Activated T-helper 17 cell treated with anti-CD3 and anti-CD28 coated beads, Interleukin-2, amount 50 U/mL, for 72 hours (primary cell): ENCODE data around the gene GALNT13. TPM values are rescaled to one million over a fixed set of nuclear protein-coding genes. Genes with fewer than 3 reads are reported as not detected.

Experiments
- ATAC-seq: fragments of 150-1000 bp; cut with Tn5 transposase; replicated peaks from 2 replicates; pipeline ENCODE4 v1.10.0; 2021; ENCODE audit warnings: mild to moderate bottlenecking, moderate library complexity
- H3K27ac Mint-ChIP-seq: one replicate; pipeline ENCODE4 v1.8.0; 2022; ENCODE audit warnings: mixed read lengths
- H3K27me3 Mint-ChIP-seq: one replicate; pipeline ENCODE4 v1.8.0; 2022; ENCODE audit warnings: mixed read lengths
- H3K36me3 Mint-ChIP-seq: one replicate; pipeline ENCODE4 v1.8.0; 2022; ENCODE audit warnings: low read depth, mild to moderate bottlenecking, mixed read lengths
- H3K4me1 Mint-ChIP-seq: one replicate; pipeline ENCODE4 v1.8.0; 2022; ENCODE audit warnings: mixed read lengths
- H3K4me3 Mint-ChIP-seq: one replicate; pipeline ENCODE4 v1.8.0; 2022; ENCODE audit warnings: mild to moderate bottlenecking, mixed read lengths
- H3K9me3 Mint-ChIP-seq: one replicate; pipeline ENCODE4 v1.8.0; 2022; ENCODE audit warnings: mixed read lengths
- total RNA-seq, 2 donors: library from RNA; stranded (reverse); gene quantifications; one replicate each; pipeline ENCODE4 v1.2.3, GENCODE V29; 2022

The GALNT13 gene
- total RNA-seq, 2 donors from 2014 or later, result not detected

GRCh38 chr2:154240921-154241379, 369.2 kb downstream of the GALNT13 start:
- no peaks in the 10 kb centered on the region for H3K4me1 Mint-ChIP-seq
- no peak for ATAC-seq
- no peaks in the 10 kb centered on the region for H3K27me3 Mint-ChIP-seq
- no peaks in the 10 kb centered on the region for H3K36me3 Mint-ChIP-seq
- no peak overlapping the region for H3K4me3 Mint-ChIP-seq
- H3K27ac Mint-ChIP-seq, result no peak overlapping the region
- H3K9me3 Mint-ChIP-seq, result peaks cover 5% of the 10 kb centered on the region

GRCh38 chr2:154242687-154243086, 371.0 kb downstream of the GALNT13 start:
- no peak for ATAC-seq
- Mint-ChIP-seq H3K9me3 (peaks cover 5% of the 10 kb centered on the region), H3K4me1 (no peaks in the 10 kb centered on the region), H3K36me3 (no peaks in the 10 kb centered on the region), H3K27ac (no peak overlapping the region), H3K4me3 (no peak overlapping the region), H3K27me3 (no peaks in the 10 kb centered on the region)

GRCh38 chr2:154243685-154244084, 372.0 kb downstream of the GALNT13 start:
- Mint-ChIP-seq H3K36me3 (no peaks in the 10 kb centered on the region), H3K4me3 (no peak overlapping the region), H3K27me3 (no peaks in the 10 kb centered on the region), H3K9me3 (peaks cover 5% of the 10 kb centered on the region), H3K4me1 (no peaks in the 10 kb centered on the region), H3K27ac (no peak overlapping the region)
- no peak for ATAC-seq

GRCh38 chr2:154244932-154245331, 373.2 kb downstream of the GALNT13 start:
- H3K36me3 Mint-ChIP-seq, result no peaks in the 10 kb centered on the region
- no peak overlapping the region for H3K4me3 Mint-ChIP-seq
- H3K9me3 Mint-ChIP-seq, result peaks cover 5% of the 10 kb centered on the region
- H3K27ac Mint-ChIP-seq, result no peak overlapping the region
- H3K27me3 Mint-ChIP-seq, result no peaks in the 10 kb centered on the region
- ATAC-seq, result no peak
- H3K4me1 Mint-ChIP-seq, result no peaks in the 10 kb centered on the region

- Mint-ChIP-seq H3K27me3 (no peaks in the 10 kb centered on the region), H3K27ac (no peak overlapping the region), H3K4me3 (no peak overlapping the region), H3K36me3 (no peaks in the 10 kb centered on the region), H3K4me1 (no peaks in the 10 kb centered on the region), H3K9me3 (no peaks in the 10 kb centered on the region)
- ATAC-seq, result no peak
Measured at GRCh38 chr2:154247503-154247902, 375.8 kb downstream of the GALNT13 start.

GRCh38 chr2:154256136-154256535, 384.4 kb downstream of the GALNT13 start:
- H3K27ac Mint-ChIP-seq, result no peak overlapping the region
- H3K27me3 Mint-ChIP-seq, result no peaks in the 10 kb centered on the region
- no peaks in the 10 kb centered on the region for H3K4me1 Mint-ChIP-seq
- H3K36me3 Mint-ChIP-seq, result no peaks in the 10 kb centered on the region
- no peak for ATAC-seq
- H3K9me3 Mint-ChIP-seq, result peaks cover 13% of the 10 kb centered on the region
- no peak overlapping the region for H3K4me3 Mint-ChIP-seq

GRCh38 chr2:154259030-154259429, 387.3 kb downstream of the GALNT13 start:
- Mint-ChIP-seq H3K36me3 (no peaks in the 10 kb centered on the region), H3K4me1 (no peaks in the 10 kb centered on the region), H3K27ac (no peak overlapping the region), H3K4me3 (no peak overlapping the region), H3K9me3 (peaks cover 13% of the 10 kb centered on the region), H3K27me3 (no peaks in the 10 kb centered on the region)
- no peak for ATAC-seq

GRCh38 chr2:154261473-154262027, 389.8 kb downstream of the GALNT13 start:
- Mint-ChIP-seq H3K36me3 (no peaks in the 10 kb centered on the region), H3K27me3 (no peaks in the 10 kb centered on the region), H3K27ac (no peak overlapping the region), H3K4me3 (no peak overlapping the region), H3K9me3 (peaks cover 3% of the 10 kb centered on the region), H3K4me1 (no peaks in the 10 kb centered on the region)
- no peak for ATAC-seq

GRCh38 chr2:154263206-154263605, 391.5 kb downstream of the GALNT13 start:
- no peaks in the 10 kb centered on the region for H3K4me1 Mint-ChIP-seq
- H3K9me3 Mint-ChIP-seq, result peaks cover 3% of the 10 kb centered on the region
- H3K36me3 Mint-ChIP-seq, result no peaks in the 10 kb centered on the region
- H3K27me3 Mint-ChIP-seq, result no peaks in the 10 kb centered on the region
- no peak for ATAC-seq
- no peak overlapping the region for H3K27ac Mint-ChIP-seq
- H3K4me3 Mint-ChIP-seq, result no peak overlapping the region

GRCh38 chr2:154264024-154264423, 392.3 kb downstream of the GALNT13 start:
- no peak overlapping the region for H3K4me3 Mint-ChIP-seq
- no peak overlapping the region for H3K27ac Mint-ChIP-seq
- no peaks in the 10 kb centered on the region for H3K4me1 Mint-ChIP-seq
- H3K27me3 Mint-ChIP-seq, result no peaks in the 10 kb centered on the region
- no peak for ATAC-seq
- H3K36me3 Mint-ChIP-seq, result no peaks in the 10 kb centered on the region
- H3K9me3 Mint-ChIP-seq, result peaks cover 3% of the 10 kb centered on the region

- no peak overlapping the region for H3K27ac Mint-ChIP-seq
- no peaks in the 10 kb centered on the region for H3K27me3 Mint-ChIP-seq
- no peak overlapping the region for H3K4me3 Mint-ChIP-seq
- H3K4me1 Mint-ChIP-seq, result no peaks in the 10 kb centered on the region
- no peak for ATAC-seq
- H3K9me3 Mint-ChIP-seq, result peaks cover 1% of the 10 kb centered on the region
- no peaks in the 10 kb centered on the region for H3K36me3 Mint-ChIP-seq
Measured at GRCh38 chr2:154267983-154268382, 396.3 kb downstream of the GALNT13 start.

GRCh38 chr2:154280543-154280942, 408.8 kb downstream of the GALNT13 start:
- ATAC-seq, result no peak
- H3K4me3 Mint-ChIP-seq, result no peak overlapping the region
- peaks cover 6% of the 10 kb centered on the region for H3K9me3 Mint-ChIP-seq
- no peak overlapping the region for H3K27ac Mint-ChIP-seq
- no peaks in the 10 kb centered on the region for H3K4me1 Mint-ChIP-seq
- H3K27me3 Mint-ChIP-seq, result no peaks in the 10 kb centered on the region
- no peaks in the 10 kb centered on the region for H3K36me3 Mint-ChIP-seq

- peaks cover 7% of the 10 kb centered on the region for H3K9me3 Mint-ChIP-seq
- ATAC-seq, result no peak
- no peaks in the 10 kb centered on the region for H3K4me1 Mint-ChIP-seq
- no peaks in the 10 kb centered on the region for H3K27me3 Mint-ChIP-seq
- no peak overlapping the region for H3K4me3 Mint-ChIP-seq
- no peak overlapping the region for H3K27ac Mint-ChIP-seq
- H3K36me3 Mint-ChIP-seq, result no peaks in the 10 kb centered on the region
Measured at GRCh38 chr2:154289870-154290269, 418.1 kb downstream of the GALNT13 start.

- Mint-ChIP-seq H3K27ac (no peak overlapping the region), H3K4me3 (no peak overlapping the region), H3K27me3 (no peaks in the 10 kb centered on the region), H3K9me3 (peaks cover 7% of the 10 kb centered on the region), H3K36me3 (no peaks in the 10 kb centered on the region), H3K4me1 (no peaks in the 10 kb centered on the region)
- ATAC-seq, result no peak
Measured at GRCh38 chr2:154291511-154291910, 419.8 kb downstream of the GALNT13 start.

GRCh38 chr2:154291927-154292326, 420.2 kb downstream of the GALNT13 start:
- H3K27ac Mint-ChIP-seq, result no peak overlapping the region
- no peaks in the 10 kb centered on the region for H3K36me3 Mint-ChIP-seq
- no peak for ATAC-seq
- H3K4me1 Mint-ChIP-seq, result no peaks in the 10 kb centered on the region
- no peaks in the 10 kb centered on the region for H3K27me3 Mint-ChIP-seq
- no peak overlapping the region for H3K4me3 Mint-ChIP-seq
- peaks cover 7% of the 10 kb centered on the region for H3K9me3 Mint-ChIP-seq

GRCh38 chr2:154293864-154294263, 422.1 kb downstream of the GALNT13 start:
- Mint-ChIP-seq H3K27ac (no peak overlapping the region), H3K36me3 (no peaks in the 10 kb centered on the region), H3K27me3 (no peaks in the 10 kb centered on the region), H3K4me1 (no peaks in the 10 kb centered on the region), H3K9me3 (peaks cover 7% of the 10 kb centered on the region), H3K4me3 (no peak overlapping the region)
- ATAC-seq, result no peak
